Ishikawa (cell line): ENCODE data around the gene TJAP1.

Experiments used
- CEBPB ChIP-seq: IDR thresholded peaks from 2 replicates; pipeline ENCODE4 v1.6.1; 2012
- CREB1 ChIP-seq: IDR thresholded peaks from 2 replicates; pipeline ENCODE4 v1.6.1; 2012; ENCODE audit warnings: low read depth
- EGR1 ChIP-seq: IDR thresholded peaks from 2 replicates; pipeline ENCODE4 v1.6.1; 2012
- EP300 ChIP-seq: IDR thresholded peaks from 2 replicates; pipeline ENCODE4 v1.6.1; 2012; ENCODE audit warnings: borderline replicate concordance
- FOXM1 ChIP-seq: IDR thresholded peaks from 2 replicates; pipeline ENCODE4 v1.6.1; 2012; ENCODE audit warnings: low read depth, borderline replicate concordance
- MAX ChIP-seq: IDR thresholded peaks from 2 replicates; pipeline ENCODE4 v1.6.1; 2012
- NFIC ChIP-seq: IDR thresholded peaks from 2 replicates; pipeline ENCODE4 v1.6.1; 2012
- RAD21 ChIP-seq: IDR thresholded peaks from 2 replicates; pipeline ENCODE4 v1.6.1; 2012; ENCODE audit warnings: low read depth
- TAF1 ChIP-seq: IDR thresholded peaks from 2 replicates; pipeline ENCODE4 v1.6.1; 2012; ENCODE audit warnings: low read depth, mild to moderate bottlenecking
- TCF12 ChIP-seq: IDR thresholded peaks from 2 replicates; pipeline ENCODE4 v1.6.1; 2012; ENCODE audit warnings: low read depth
- TEAD4 ChIP-seq: IDR thresholded peaks from 2 replicates; pipeline ENCODE4 v1.6.1; 2012
- USF1 ChIP-seq: IDR thresholded peaks from 2 replicates; pipeline ENCODE4 v1.6.1; 2012
- YY1 ChIP-seq: IDR thresholded peaks from 2 replicates; pipeline ENCODE4 v1.6.1; 2012; ENCODE audit warnings: low read depth
- ZBTB7A ChIP-seq: IDR thresholded peaks from 2 replicates; pipeline ENCODE4 v1.6.1; 2012; ENCODE audit warnings: low read depth
- TF ChIP-seq, protein P1 (sequence below): IDR thresholded peaks from 2 replicates; pipeline ENCODE4 v1.6.1; 2012; ENCODE audit warnings: low read depth, mild to moderate bottlenecking

The TJAP1 gene

GRCh38 chr6:43541774-43542471 lies 64.6 kb downstream of the TJAP1 start:
- TF ChIP-seq YY1 = no peak
- no peak for TF ChIP-seq TCF12

- TF ChIP-seq USF1 (no peak), TAF1 (no peak), CEBPB (no peak), EGR1 (no peak), TEAD4 (no peak), RAD21 (no peak), EP300 (no peak), MAX (no peak), FOXM1 (no peak), YY1 (no peak), CREB1 (no peak), NFIC (no peak), ZBTB7A (no peak), TCF12 (no peak)
- TF ChIP-seq, protein P1, sequence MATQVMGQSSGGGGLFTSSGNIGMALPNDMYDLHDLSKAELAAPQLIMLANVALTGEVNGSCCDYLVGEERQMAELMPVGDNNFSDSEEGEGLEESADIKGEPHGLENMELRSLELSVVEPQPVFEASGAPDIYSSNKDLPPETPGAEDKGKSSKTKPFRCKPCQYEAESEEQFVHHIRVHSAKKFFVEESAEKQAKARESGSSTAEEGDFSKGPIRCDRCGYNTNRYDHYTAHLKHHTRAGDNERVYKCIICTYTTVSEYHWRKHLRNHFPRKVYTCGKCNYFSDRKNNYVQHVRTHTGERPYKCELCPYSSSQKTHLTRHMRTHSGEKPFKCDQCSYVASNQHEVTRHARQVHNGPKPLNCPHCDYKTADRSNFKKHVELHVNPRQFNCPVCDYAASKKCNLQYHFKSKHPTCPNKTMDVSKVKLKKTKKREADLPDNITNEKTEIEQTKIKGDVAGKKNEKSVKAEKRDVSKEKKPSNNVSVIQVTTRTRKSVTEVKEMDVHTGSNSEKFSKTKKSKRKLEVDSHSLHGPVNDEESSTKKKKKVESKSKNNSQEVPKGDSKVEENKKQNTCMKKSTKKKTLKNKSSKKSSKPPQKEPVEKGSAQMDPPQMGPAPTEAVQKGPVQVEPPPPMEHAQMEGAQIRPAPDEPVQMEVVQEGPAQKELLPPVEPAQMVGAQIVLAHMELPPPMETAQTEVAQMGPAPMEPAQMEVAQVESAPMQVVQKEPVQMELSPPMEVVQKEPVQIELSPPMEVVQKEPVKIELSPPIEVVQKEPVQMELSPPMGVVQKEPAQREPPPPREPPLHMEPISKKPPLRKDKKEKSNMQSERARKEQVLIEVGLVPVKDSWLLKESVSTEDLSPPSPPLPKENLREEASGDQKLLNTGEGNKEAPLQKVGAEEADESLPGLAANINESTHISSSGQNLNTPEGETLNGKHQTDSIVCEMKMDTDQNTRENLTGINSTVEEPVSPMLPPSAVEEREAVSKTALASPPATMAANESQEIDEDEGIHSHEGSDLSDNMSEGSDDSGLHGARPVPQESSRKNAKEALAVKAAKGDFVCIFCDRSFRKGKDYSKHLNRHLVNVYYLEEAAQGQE = no peak
These were observed 67.1 kb downstream of the TJAP1 start for GRCh38 chr6:43544461-43544860.

DNA sequence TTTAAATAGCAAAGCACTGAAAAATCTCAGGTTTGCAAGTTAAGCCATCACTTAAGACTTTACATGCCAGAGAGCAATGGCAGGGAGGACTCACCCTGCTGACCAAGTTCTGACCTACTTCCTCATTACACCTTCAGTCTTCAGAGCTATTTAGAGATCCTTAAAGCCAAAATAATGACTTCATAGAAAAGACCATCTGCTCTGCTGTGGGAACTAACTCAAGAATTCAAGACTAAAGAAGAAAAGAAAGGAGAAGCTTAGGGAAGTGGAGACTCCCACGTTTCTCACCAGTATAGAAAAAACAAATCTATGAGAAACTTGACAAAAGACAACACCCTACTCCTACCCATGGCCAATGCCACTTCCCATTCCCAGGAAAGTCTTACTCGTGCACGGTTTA lies 69.9 kb downstream of the TJAP1 start:
- TF ChIP-seq FOXM1 = no peak
- no peak for TF ChIP-seq CREB1
- no peak for TF ChIP-seq CEBPB
- no peak for TF ChIP-seq YY1
- TF ChIP-seq, protein P1 = no peak
- no peak for TF ChIP-seq NFIC
- TF ChIP-seq EP300 = no peak
- TF ChIP-seq TCF12 = no peak
- TF ChIP-seq MAX = no peak
- TF ChIP-seq ZBTB7A = no peak
- no peak for TF ChIP-seq EGR1
- no peak for TF ChIP-seq USF1
- no peak for TF ChIP-seq RAD21
- no peak for TF ChIP-seq TEAD4
- no peak for TF ChIP-seq TAF1
